ENCODE measurements around the gene SOX5.

DNA sequence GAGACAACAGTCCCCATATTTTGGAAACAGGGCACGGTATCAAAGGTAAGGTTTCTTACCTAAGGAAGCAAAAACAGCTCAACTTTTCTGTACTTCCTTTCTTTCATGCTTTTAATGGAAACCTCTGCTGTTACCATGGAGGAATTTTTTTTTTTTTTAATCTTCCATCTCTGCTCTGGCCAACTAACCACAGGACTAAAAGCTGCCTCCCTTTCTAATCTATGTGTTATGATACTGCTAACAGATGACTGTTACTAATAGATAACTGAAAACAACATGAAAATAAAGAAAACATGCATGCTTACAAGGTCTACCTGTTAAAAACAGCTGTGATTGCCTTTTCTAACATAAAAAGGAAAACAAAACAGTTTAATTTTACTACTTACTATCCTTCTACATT, 168.4 kb downstream of the SOX5 start:
- TF ChIP-seq, protein P1, sequence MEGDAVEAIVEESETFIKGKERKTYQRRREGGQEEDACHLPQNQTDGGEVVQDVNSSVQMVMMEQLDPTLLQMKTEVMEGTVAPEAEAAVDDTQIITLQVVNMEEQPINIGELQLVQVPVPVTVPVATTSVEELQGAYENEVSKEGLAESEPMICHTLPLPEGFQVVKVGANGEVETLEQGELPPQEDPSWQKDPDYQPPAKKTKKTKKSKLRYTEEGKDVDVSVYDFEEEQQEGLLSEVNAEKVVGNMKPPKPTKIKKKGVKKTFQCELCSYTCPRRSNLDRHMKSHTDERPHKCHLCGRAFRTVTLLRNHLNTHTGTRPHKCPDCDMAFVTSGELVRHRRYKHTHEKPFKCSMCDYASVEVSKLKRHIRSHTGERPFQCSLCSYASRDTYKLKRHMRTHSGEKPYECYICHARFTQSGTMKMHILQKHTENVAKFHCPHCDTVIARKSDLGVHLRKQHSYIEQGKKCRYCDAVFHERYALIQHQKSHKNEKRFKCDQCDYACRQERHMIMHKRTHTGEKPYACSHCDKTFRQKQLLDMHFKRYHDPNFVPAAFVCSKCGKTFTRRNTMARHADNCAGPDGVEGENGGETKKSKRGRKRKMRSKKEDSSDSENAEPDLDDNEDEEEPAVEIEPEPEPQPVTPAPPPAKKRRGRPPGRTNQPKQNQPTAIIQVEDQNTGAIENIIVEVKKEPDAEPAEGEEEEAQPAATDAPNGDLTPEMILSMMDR (IDR thresholded peaks at IDR 0.05), result no peak
- TF ChIP-seq POLR2A (IDR thresholded peaks at IDR 0.05), result no peak
